Dermis blood vessel endothelial cell (primary cell): Measurements from ENCODE around the gene COL24A1. TPM values are rescaled to one million over a fixed set of nuclear protein-coding genes. Genes with fewer than 3 reads are reported as not detected.

Source experiments
- DNase-seq: peaks from one replicate; pipeline ENCODE4 v3.0.0; 2010
- total RNA-seq: library from RNA; depleted of rRNA; stranded (reverse); fragments of >200 nt; gene quantifications from 2 replicates; pipeline ENCODE4 v1.2.3, GENCODE V29; 2014

The COL24A1 gene
- total RNA-seq = not detected in 2 replicates

- peak; percentile 25 for DNase-seq
Measured at GRCh38 chr1:86156566-86157455, at the start of gene COL24A1. Gene COL24A1, minus strand, starts transcription at chr1:86156772. Its CDS starts 376 bp downstream, at chr1:86156396.

- DNase-seq = no peak
Measured at GRCh38 chr1:86205741-86206140, 49.2 kb upstream of the COL24A1 start.

GRCh38 chr1:86202552-86203340 is 46.2 kb upstream of the COL24A1 start:
- no peak for DNase-seq

DNA sequence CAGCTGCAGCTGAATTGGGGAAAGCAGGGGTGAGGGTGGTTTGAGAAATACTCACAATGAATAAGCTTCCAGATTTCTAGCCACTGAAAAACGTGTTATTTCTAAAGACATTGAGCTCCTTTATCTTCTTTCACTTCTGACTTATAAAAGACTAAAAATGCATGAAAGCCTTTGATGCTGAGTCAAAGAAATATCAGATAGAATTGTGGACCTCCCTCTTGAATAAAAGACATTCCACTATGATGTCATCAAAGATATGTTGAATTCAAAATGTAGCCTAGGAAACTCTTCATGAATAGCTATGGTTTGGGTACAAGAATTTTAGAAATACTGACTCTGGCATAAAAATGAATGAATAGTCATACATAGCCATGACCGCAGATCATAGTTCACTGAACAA is 44.7 kb upstream of the COL24A1 start:
- no peak for DNase-seq

- no peak for DNase-seq
Measured at GRCh38 chr1:86200901-86201300, 44.3 kb upstream of the COL24A1 start.

DNA sequence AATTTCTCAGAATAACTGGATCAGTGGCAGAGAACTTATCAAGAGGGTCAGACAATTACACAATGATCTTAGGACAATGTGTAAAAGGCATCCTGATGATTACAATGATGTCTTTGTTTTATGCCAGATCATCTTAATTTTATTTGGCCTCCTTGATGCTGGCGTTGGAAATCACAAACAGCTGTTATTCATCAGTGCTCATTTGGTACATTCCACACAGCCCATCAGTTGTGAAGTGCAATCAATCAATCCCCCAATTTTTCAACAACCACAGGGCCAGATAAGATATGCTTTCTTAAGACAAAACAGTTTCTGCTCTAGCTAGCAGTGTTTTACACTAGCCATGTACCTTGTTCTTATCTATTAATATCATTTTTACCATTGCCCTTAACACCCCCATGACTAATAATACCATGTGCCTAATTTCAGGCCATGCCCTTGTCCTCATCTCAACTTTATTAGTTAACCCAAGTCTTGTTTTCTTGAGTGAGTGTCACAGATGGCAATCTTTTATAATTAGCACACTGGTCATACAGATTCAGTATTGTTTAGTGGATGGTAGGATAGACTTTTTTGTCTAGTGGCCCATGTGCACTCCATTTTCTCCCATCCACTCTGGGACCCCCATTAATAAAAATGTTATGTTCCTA is 40.8 kb upstream of the COL24A1 start:
- no peak for DNase-seq

DNA sequence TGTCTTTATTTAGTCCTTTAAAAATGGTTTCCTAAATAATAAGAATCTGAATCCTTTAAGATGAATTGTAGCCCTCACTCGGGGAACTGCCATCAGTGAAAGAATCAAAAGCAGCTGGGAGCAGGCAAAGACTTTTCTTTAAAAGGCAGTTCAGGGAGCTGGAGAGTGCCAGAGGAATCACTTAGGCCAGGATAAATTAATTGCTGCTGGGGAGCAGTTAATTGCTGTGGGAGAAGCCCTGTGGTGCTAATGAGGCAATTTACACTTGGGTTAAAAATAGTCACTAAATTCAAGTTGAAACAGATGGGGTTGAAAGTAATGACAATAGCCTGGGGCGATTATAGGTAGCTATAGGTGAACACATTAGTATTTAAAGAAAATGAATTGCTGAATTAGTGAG is 38.7 kb upstream of the COL24A1 start:
- no peak for DNase-seq

DNA sequence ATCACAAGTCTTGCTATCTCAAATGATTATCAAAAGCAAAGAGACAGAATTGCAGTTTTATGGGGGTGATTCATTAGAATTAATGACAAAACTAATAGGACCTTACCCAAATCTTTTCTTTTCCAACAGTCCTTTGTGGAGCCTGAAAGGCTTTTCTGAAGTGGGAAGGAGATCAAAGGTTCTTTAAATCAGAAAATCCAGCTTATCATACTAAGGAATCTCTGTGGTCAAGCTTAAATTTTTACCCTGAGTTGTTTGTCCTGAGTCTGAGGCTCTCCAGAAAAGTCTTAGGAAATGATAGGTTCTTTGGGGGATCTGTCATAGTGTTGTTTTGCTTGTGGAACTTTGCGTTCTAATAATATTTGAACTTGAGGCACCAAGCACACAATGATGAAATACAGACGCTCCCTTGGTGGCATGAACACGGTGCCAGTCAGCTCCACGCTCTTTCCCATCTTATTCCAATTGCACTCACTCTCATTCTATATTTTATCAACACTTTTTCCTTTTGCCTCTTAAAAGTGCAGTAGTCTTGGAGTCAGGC is 38.0 kb upstream of the COL24A1 start:
- DNase-seq = no peak

GRCh38 chr1:86192417-86192816 is 35.8 kb upstream of the COL24A1 start:
- DNase-seq = no peak

GRCh38 chr1:86191958-86192357 is 35.4 kb upstream of the COL24A1 start:
- DNase-seq = no peak

GRCh38 chr1:86190873-86191272 is 34.3 kb upstream of the COL24A1 start:
- DNase-seq = no peak

DNA sequence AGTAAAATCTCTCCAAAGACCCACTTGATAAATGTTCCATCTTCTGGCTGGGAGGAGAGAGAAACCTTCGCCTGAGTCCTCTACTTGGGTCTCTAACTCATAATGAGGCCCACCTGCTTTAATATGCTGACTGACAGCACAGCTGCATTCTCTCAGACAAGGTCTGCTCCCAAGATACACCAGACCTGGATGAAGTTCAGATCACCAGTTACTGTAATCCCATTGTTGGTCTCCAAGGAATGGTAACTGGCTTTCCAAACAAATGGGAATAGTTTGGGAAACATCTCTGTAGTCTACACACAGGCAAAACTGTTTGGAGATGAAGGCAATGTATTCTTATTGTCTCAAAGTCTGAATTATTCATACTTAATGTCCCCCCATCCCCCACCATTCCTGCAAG is 27.9 kb upstream of the COL24A1 start:
- no peak for DNase-seq

DNA sequence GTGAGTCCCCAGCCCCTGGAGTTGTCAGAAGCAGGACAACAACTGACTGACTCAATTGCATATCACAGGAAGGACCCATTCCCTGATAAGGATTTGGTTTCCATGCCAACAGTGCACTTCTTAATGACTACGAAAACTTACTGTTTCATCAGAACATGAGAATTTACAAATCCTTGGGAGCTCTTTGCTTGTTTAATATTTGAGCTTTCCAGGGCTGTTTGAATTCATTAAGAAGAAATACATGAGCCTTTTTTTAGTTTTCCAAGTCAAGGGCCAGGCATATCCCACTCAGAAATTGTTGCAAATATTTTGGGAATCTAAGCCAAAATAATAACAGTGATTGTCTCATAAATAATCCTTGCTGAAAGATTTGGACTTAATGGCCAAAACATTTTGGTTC is 27.2 kb upstream of the COL24A1 start:
- no peak for DNase-seq

DNA sequence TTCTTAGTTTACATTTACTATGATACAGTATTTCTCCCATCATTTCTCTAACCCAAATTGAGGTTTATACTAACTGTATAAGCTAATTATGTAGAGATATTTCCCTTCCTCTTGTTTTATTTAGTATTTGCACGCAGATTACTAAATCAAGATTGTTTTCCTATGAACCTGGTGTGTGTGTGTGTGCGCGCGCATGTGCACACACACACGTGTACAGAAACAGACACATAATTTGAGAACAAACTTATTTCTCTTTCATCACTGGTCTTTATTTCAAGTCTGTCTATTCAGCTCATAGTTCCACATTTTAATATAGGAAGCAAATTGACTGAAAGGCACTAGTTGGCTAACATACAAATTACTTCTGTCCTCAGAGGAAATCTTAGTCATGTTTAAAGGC is 19.7 kb upstream of the COL24A1 start:
- no peak for DNase-seq

DNA sequence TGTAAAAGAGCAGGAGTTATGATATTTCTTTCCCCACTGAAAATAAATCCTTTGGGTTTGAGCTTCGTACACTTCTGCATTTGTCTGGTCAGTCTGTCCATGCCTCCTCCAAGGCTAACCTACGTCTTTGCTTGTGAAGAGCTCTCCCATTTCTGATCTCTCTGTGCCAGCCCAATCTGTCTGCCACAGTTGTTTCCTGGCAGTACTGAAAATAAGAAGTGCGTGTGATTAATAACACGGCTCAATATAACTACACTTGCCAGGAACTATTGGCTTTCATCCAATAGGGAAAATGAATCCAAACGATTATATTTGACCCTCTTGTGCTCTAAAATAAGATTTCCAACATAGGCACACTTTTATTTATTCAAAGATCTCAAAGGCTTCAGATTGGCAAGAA is 19.2 kb upstream of the COL24A1 start:
- DNase-seq = peak; percentile 30

GRCh38 chr1:86169625-86170024 is 13.1 kb upstream of the COL24A1 start:
- no peak for DNase-seq

- DNase-seq = no peak
Measured at GRCh38 chr1:86159800-86160199, 3.2 kb upstream of the COL24A1 start.

DNA sequence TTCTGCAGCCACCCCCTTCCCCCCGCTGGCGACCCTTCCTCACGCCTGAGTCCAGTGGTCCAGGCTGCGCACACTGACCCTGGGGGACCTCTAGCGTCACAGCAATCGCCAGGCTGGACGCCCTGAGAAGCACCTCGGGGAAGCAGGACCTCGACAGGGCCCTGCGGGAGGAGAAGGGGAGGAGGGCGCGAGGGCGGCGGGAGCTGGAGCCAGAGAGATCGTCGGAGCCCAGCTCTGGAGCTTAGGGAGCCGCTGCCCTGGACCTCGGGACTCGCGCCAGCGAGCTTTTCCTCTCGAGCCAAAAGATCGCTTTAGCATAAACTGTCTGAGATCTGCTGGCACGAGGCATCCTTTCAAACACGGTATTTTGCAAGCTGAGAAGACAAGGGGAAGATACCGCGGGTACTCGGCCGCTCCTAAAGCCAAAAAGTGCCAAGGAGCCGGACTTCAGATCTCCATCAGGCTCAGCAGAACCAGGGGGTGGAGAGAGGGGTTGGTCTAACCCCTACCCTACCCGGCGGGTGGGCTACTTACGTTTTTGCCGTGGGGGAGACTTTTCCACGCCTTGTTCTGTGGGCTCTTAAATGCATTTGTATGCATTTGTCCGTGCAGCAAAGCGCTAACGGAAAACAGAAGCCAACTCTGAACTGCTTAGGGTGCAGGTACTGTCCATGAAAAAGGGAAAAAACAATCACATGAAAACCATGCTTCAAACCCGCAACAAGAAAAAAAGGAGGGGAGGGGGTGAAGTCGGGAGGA is 586 bp downstream of the COL24A1 start:
- DNase-seq = peak; percentile 10

- no peak for DNase-seq
Measured at GRCh38 chr1:86155051-86155806, 1.3 kb downstream of the COL24A1 start.

DNA sequence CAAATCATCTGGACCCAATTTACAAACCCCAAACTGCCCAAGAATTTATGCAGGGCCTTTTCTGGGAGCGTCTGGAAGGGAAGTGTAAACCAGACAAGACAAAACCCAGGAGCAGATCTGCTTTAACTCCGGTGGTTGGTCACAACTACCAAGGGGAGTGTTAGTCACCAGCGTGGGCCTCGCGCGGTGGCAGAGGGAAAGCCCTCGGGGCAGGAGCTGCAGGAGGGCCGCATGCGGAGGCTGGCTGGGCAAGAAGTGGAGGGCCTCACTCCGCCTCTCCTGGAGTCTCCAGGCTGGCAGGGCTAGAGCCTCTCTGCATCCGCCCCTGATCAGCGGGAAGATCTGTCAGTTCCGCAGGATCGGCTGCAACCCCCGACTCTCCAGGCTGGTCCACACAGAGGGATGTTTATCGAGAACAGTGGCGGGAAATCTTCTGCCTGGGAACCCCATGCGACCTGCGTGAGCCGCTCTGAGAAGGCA is 2.0 kb downstream of the COL24A1 start:
- DNase-seq = no peak

DNA sequence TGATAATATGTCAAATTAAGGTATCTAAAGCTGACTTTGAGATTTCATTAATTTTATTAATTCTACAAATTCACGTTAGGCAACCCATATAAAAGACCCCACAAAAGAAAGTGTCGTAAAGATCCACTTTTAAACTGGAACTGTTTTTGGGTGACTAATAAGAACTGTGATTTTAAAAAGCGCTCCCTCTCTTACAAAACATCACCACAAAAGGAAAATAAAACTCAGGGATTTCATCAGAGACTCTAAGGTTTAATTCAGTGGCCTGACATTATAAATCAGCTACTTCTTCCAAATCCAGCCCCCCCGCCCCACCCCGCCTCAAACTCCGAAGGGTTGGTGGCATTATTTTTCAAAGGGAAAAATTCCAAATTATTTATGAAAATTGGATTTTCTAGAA is 2.7 kb downstream of the COL24A1 start:
- no peak for DNase-seq
